Measurements from ENCODE around the gene CILP2. TPM values are rescaled to one million over a fixed set of nuclear protein-coding genes. Genes with fewer than 3 reads are reported as not detected.

CILP2 gene
- total and polyA plus RNA-seq, 2 of the 8 experiments (the other 6 are each of a cell fraction or from before 2014, with no cell fraction given), result 4.4 to 5.8 TPM

DNA sequence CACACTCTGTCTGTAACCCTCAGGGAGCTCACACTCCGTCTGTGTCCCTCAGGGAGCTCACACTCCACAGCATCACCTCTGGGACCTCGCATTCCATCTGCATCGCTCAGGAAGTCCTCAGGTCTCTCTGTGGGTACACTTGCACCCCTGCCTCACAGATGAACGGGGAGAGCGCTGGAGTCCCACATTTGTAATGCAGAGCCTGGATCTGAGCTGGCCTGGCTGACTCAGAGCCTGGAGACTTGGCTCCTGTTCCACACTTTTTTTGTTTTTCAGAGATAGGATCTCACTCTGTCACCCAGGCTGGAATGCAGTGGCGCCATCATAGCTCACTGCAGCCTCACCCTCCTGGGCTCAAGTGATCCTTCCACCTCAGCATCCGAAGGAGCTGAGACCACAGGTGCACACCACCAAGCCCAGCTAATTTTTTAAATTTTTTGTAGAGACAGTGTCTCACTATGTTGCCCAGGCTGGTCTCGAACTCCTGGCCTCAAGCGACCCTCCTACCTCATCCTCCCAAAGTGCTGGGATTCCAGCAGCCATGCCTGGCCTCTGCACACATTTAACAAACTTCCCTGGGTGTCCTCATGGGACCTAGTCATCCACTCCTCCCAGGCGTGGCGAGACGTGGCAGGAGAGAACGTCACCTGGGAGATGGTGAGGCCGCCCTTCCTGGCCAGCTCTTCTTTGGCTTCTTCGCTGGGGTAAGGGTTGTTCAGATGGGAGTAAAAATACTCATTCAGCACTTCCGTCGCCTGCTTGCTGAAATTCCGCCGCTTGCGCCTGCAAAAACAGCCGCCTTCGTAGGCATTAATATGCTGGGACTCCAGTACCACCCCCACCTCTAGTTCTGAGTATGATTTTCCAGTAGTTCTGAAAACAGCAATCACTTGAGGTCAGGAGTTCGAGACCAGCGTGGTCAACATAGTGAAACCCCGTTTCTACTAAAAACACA lies 31.0 kb downstream of the CILP2 start:
- H3K27me3 ChIP-seq (replicated peaks in 1 of 4; ENCODE audit: control insufficient read depth in 3 of 4, extremely low read depth in 1 of 4, insufficient read depth in 3 of 4, low read length in 3 of 4), result no peaks in the 10 kb centered on the region
- H3K9me3 ChIP-seq (ENCODE audit: insufficient read depth in 2 of 2, low read depth in 1 of 2, low read length in 1 of 2), result no peaks in the 10 kb centered on the region
- no peak overlapping the region for H4K8ac ChIP-seq (ENCODE audit: extremely low read depth, insufficient read depth, low read length)
- 90% methylated on average over 25 of the region's 25 CpGs; no CpG with 5 or more reads in 1 of the 2 experiments for WGBS, 2 experiments (ENCODE audit: extremely low coverage in 1 of 2, insufficient coverage in 1 of 2, insufficient read length in 1 of 2, insufficient replicate concordance in 2 of 2, low coverage in 1 of 2, low lambda C conversion rate in 2 of 2, missing lambda C conversion rate in 1 of 2)
- no peaks in the 10 kb centered on the region; the same call in 1 of the 2 replicates for H3K23me2 ChIP-seq (ENCODE audit: low read depth, low read length)
- no peak overlapping the region for H3K4ac ChIP-seq (replicated peaks; ENCODE audit: insufficient read length, low read depth, low read length)
- no peak overlapping the region for H2BK15ac ChIP-seq (ENCODE audit: low read length)
- no peak overlapping the region for H2AK5ac ChIP-seq (ENCODE audit: low read depth, low read length)
- CTCF ChIA-PET (ENCODE audit: partially characterized antibody), result interaction anchor here (0.6 to 20.0 kb wide), 12 partner anchors 10 to 241 kb away, joined by 3 to 223 read pairs (median 4); no protein-coding TSS in a partner anchor
- no peak overlapping the region for H2BK5ac ChIP-seq (ENCODE audit: low read depth, low read length)
- no peak overlapping the region for H4K5ac ChIP-seq (ENCODE audit: insufficient read length, low read depth, low read length)
- no peak overlapping the region for H3K4me3 ChIP-seq (ENCODE audit: extremely low read depth in 1 of 4, insufficient read depth in 2 of 4, low read depth in 3 of 4, low read length in 4 of 4)
- POLR2A ChIA-PET (ENCODE audit: partially characterized antibody), result interaction anchor here (0.9 to 1.4 kb wide), 2 partner anchors 9 to 27 kb away, joined by 3 read pairs; no protein-coding TSS in a partner anchor
- DNase-seq (ENCODE audit: low read depth in 1 of 2, low spot score in 2 of 2), result no peak
- TF ChIP-seq SP2 (IDR thresholded peaks at IDR 0.05; ENCODE audit: low read length) (no peak), EP300 (IDR thresholded peaks at IDR 0.05; ENCODE audit: borderline replicate concordance in 1 of 2, low read depth in 2 of 2, low read length in 2 of 2) (no peak), CBX8 (IDR thresholded peaks at IDR 0.05; ENCODE audit: borderline replicate concordance, low read depth, low read length) (no peak), TCF12 (IDR thresholded peaks at IDR 0.05; ENCODE audit: low read depth, low read length) (no peak), SIN3A (conservative IDR thresholded peaks at IDR 0.05 in 1 of 2, IDR thresholded peaks at IDR 0.05 in 1 of 2; ENCODE audit: low read depth in 1 of 2, low read length in 2 of 2) (no peak), SIX5 (IDR thresholded peaks at IDR 0.05; ENCODE audit: low read depth, low read length) (no peak), SP1 (IDR thresholded peaks at IDR 0.05; ENCODE audit: low read depth, low read length) (no peak), BRCA1 (IDR thresholded peaks at IDR 0.05; ENCODE audit: low read depth, low read length) (no peak), PHF8 (conservative IDR thresholded peaks at IDR 0.05; ENCODE audit: low read depth, low read length) (no peak), SAP30 (IDR thresholded peaks at IDR 0.05; ENCODE audit: insufficient read depth, insufficient replicate concordance, low read length) (no peak)
- no peak overlapping the region for H3K4me2 ChIP-seq (ENCODE audit: insufficient read depth in 1 of 2, low read depth in 2 of 2, low read length in 2 of 2)
- no peak overlapping the region for H2BK12ac ChIP-seq (ENCODE audit: low read depth, low read length)
- H4K91ac ChIP-seq (replicated peaks; ENCODE audit: insufficient read length, low read length), result no peak overlapping the region
- H2BK20ac ChIP-seq (ENCODE audit: low read length), result no peak overlapping the region
- H3K79me1 ChIP-seq (ENCODE audit: low read depth, low read length), result no peaks in the 10 kb centered on the region; the same call in 1 of the 2 replicates
- H2AFZ ChIP-seq (ENCODE audit: low read length), result no peak overlapping the region
- no peak overlapping the region for H3K23ac ChIP-seq (ENCODE audit: insufficient read length)
- no peak overlapping the region for H3K14ac ChIP-seq (ENCODE audit: insufficient read length)
- no peaks in the 10 kb centered on the region for H3K79me2 ChIP-seq (ENCODE audit: control insufficient read depth in 1 of 2, insufficient read depth in 2 of 2, low read length in 2 of 2)
- no peak overlapping the region for H3K27ac ChIP-seq (ENCODE audit: low read depth, low read length)
- peaks cover 0 to 6% (median 0%) of the 10 kb centered on the region in 4 experiments; a peak in 3 of 7 replicates for H3K4me1 ChIP-seq (replicated peaks in 1 of 4; ENCODE audit: control insufficient read depth in 3 of 4, insufficient read depth in 4 of 4, low read length in 3 of 4)
- H3K18ac ChIP-seq (ENCODE audit: extremely low read depth, low read length), result no peak overlapping the region
- H4K20me1 ChIP-seq (replicated peaks in 1 of 2; ENCODE audit: control insufficient read depth in 1 of 2, insufficient read depth in 2 of 2, low read length in 2 of 2), result no peaks in the 10 kb centered on the region
- H3K56ac ChIP-seq (replicated peaks; ENCODE audit: insufficient read length, low read depth, low read length), result no peak overlapping the region
- FAIRE-seq, result no peak
- no peaks in the 10 kb centered on the region; a peak in 1 of 8 replicates for H3K36me3 ChIP-seq (ENCODE audit: control insufficient read depth in 2 of 4, insufficient read depth in 4 of 4, low read length in 3 of 4)
- H3K9ac ChIP-seq (replicated peaks in 1 of 4; ENCODE audit: extremely low read depth in 1 of 4, low read depth in 3 of 4, low read length in 3 of 4), result no peak overlapping the region
- no peak overlapping the region for H2BK120ac ChIP-seq (replicated peaks; ENCODE audit: low read depth, low read length)

Measured in H1 (cell line).